Measurements from ENCODE around the gene HABP4.

DNA sequence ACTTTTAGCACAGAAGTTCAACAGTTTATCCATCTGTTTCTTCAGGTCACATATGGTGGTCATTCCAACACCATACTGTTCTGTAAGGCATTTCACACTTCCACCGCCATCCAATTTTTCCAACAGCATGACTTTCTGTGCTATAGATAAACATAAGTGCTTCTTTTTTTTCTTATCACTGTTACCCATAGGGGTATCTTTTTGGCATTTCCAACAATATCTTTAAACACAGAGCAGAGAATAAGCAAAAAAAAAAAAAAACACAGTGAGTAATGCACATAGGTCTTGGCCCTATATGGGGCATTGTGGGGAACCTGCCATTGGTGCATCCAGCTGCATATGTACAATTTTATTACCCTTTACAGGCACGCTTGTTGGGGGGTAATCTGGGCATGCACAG lies 19.6 kb upstream of the HABP4 start:
- TF ChIP-seq, protein P1, sequence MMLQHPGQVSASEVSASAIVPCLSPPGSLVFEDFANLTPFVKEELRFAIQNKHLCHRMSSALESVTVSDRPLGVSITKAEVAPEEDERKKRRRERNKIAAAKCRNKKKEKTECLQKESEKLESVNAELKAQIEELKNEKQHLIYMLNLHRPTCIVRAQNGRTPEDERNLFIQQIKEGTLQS (CRISPR knock-in tag; conservative IDR thresholded peaks at IDR 0.05): no peak
- TF ChIP-seq, protein P2, sequence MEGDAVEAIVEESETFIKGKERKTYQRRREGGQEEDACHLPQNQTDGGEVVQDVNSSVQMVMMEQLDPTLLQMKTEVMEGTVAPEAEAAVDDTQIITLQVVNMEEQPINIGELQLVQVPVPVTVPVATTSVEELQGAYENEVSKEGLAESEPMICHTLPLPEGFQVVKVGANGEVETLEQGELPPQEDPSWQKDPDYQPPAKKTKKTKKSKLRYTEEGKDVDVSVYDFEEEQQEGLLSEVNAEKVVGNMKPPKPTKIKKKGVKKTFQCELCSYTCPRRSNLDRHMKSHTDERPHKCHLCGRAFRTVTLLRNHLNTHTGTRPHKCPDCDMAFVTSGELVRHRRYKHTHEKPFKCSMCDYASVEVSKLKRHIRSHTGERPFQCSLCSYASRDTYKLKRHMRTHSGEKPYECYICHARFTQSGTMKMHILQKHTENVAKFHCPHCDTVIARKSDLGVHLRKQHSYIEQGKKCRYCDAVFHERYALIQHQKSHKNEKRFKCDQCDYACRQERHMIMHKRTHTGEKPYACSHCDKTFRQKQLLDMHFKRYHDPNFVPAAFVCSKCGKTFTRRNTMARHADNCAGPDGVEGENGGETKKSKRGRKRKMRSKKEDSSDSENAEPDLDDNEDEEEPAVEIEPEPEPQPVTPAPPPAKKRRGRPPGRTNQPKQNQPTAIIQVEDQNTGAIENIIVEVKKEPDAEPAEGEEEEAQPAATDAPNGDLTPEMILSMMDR (IDR thresholded peaks at IDR 0.05): no peak
- TF ChIP-seq TP53 (CRISPR knock-in tag; IDR thresholded peaks at IDR 0.05) (no peak), SP1 (CRISPR knock-in tag; conservative IDR thresholded peaks at IDR 0.05) (no peak), RELA (CRISPR knock-in tag; IDR thresholded peaks at IDR 0.05; ENCODE audit: borderline replicate concordance) (no peak), NR1H2 (CRISPR knock-in tag; IDR thresholded peaks at IDR 0.05) (no peak), JUN (CRISPR knock-in tag; IDR thresholded peaks at IDR 0.05) (no peak), CREB1 (CRISPR knock-in tag; IDR thresholded peaks at IDR 0.05) (no peak)
- TF ChIP-seq, protein P3, sequence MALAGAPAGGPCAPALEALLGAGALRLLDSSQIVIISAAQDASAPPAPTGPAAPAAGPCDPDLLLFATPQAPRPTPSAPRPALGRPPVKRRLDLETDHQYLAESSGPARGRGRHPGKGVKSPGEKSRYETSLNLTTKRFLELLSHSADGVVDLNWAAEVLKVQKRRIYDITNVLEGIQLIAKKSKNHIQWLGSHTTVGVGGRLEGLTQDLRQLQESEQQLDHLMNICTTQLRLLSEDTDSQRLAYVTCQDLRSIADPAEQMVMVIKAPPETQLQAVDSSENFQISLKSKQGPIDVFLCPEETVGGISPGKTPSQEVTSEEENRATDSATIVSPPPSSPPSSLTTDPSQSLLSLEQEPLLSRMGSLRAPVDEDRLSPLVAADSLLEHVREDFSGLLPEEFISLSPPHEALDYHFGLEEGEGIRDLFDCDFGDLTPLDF (CRISPR knock-in tag; IDR thresholded peaks at IDR 0.05): no peak
- TF ChIP-seq, protein P4, sequence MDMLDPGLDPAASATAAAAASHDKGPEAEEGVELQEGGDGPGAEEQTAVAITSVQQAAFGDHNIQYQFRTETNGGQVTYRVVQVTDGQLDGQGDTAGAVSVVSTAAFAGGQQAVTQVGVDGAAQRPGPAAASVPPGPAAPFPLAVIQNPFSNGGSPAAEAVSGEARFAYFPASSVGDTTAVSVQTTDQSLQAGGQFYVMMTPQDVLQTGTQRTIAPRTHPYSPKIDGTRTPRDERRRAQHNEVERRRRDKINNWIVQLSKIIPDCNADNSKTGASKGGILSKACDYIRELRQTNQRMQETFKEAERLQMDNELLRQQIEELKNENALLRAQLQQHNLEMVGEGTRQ (CRISPR knock-in tag; IDR thresholded peaks at IDR 0.05): no peak
- TF ChIP-seq, protein P5, sequence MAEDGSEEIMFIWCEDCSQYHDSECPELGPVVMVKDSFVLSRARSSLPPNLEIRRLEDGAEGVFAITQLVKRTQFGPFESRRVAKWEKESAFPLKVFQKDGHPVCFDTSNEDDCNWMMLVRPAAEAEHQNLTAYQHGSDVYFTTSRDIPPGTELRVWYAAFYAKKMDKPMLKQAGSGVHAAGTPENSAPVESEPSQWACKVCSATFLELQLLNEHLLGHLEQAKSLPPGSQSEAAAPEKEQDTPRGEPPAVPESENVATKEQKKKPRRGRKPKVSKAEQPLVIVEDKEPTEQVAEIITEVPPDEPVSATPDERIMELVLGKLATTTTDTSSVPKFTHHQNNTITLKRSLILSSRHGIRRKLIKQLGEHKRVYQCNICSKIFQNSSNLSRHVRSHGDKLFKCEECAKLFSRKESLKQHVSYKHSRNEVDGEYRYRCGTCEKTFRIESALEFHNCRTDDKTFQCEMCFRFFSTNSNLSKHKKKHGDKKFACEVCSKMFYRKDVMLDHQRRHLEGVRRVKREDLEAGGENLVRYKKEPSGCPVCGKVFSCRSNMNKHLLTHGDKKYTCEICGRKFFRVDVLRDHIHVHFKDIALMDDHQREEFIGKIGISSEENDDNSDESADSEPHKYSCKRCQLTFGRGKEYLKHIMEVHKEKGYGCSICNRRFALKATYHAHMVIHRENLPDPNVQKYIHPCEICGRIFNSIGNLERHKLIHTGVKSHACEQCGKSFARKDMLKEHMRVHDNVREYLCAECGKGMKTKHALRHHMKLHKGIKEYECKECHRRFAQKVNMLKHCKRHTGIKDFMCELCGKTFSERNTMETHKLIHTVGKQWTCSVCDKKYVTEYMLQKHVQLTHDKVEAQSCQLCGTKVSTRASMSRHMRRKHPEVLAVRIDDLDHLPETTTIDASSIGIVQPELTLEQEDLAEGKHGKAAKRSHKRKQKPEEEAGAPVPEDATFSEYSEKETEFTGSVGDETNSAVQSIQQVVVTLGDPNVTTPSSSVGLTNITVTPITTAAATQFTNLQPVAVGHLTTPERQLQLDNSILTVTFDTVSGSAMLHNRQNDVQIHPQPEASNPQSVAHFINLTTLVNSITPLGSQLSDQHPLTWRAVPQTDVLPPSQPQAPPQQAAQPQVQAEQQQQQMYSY (CRISPR knock-in tag; IDR thresholded peaks at IDR 0.05): no peak
- TF ChIP-seq, protein P6, sequence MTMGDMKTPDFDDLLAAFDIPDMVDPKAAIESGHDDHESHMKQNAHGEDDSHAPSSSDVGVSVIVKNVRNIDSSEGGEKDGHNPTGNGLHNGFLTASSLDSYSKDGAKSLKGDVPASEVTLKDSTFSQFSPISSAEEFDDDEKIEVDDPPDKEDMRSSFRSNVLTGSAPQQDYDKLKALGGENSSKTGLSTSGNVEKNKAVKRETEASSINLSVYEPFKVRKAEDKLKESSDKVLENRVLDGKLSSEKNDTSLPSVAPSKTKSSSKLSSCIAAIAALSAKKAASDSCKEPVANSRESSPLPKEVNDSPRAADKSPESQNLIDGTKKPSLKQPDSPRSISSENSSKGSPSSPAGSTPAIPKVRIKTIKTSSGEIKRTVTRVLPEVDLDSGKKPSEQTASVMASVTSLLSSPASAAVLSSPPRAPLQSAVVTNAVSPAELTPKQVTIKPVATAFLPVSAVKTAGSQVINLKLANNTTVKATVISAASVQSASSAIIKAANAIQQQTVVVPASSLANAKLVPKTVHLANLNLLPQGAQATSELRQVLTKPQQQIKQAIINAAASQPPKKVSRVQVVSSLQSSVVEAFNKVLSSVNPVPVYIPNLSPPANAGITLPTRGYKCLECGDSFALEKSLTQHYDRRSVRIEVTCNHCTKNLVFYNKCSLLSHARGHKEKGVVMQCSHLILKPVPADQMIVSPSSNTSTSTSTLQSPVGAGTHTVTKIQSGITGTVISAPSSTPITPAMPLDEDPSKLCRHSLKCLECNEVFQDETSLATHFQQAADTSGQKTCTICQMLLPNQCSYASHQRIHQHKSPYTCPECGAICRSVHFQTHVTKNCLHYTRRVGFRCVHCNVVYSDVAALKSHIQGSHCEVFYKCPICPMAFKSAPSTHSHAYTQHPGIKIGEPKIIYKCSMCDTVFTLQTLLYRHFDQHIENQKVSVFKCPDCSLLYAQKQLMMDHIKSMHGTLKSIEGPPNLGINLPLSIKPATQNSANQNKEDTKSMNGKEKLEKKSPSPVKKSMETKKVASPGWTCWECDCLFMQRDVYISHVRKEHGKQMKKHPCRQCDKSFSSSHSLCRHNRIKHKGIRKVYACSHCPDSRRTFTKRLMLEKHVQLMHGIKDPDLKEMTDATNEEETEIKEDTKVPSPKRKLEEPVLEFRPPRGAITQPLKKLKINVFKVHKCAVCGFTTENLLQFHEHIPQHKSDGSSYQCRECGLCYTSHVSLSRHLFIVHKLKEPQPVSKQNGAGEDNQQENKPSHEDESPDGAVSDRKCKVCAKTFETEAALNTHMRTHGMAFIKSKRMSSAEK (CRISPR knock-in tag; IDR thresholded peaks at IDR 0.05; ENCODE audit: borderline replicate concordance): no peak
- TF ChIP-seq, protein P7, sequence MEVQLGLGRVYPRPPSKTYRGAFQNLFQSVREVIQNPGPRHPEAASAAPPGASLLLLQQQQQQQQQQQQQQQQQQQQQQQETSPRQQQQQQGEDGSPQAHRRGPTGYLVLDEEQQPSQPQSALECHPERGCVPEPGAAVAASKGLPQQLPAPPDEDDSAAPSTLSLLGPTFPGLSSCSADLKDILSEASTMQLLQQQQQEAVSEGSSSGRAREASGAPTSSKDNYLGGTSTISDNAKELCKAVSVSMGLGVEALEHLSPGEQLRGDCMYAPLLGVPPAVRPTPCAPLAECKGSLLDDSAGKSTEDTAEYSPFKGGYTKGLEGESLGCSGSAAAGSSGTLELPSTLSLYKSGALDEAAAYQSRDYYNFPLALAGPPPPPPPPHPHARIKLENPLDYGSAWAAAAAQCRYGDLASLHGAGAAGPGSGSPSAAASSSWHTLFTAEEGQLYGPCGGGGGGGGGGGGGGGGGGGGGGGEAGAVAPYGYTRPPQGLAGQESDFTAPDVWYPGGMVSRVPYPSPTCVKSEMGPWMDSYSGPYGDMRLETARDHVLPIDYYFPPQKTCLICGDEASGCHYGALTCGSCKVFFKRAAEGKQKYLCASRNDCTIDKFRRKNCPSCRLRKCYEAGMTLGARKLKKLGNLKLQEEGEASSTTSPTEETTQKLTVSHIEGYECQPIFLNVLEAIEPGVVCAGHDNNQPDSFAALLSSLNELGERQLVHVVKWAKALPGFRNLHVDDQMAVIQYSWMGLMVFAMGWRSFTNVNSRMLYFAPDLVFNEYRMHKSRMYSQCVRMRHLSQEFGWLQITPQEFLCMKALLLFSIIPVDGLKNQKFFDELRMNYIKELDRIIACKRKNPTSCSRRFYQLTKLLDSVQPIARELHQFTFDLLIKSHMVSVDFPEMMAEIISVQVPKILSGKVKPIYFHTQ (CRISPR knock-in tag; IDR thresholded peaks at IDR 0.05): no peak
